Neuronal stem cell (in vitro differentiated cells): ENCODE results near the gene MTO1. TPM values are rescaled to one million over a fixed set of nuclear protein-coding genes. Genes with fewer than 3 reads are reported as not detected.

Source experiments
- DNase-seq: peaks from one replicate; pipeline ENCODE4 v3.0.0-alpha.2; 2013; ENCODE audit warnings: low spot score
- H2AFZ ChIP-seq: one replicate; pipeline ENCODE4 v1.6.1; 2013; ENCODE audit warnings: mild to moderate bottlenecking, low read length, inconsistent platforms
- H2AK5ac ChIP-seq: 2 replicates; pipeline ENCODE4 v1.6.1; 2013; ENCODE audit warnings: low read depth, mild to moderate bottlenecking, inconsistent platforms, low read length, moderate library complexity, mixed read lengths
- H2BK120ac ChIP-seq: 2 replicates; pipeline ENCODE4 v1.6.1; 2013; ENCODE audit warnings: low read depth, mild to moderate bottlenecking, inconsistent platforms, low read length, moderate library complexity, mixed read lengths
- H2BK12ac ChIP-seq: one replicate; pipeline ENCODE4 v1.6.1; 2013; ENCODE audit warnings: low read length, inconsistent platforms
- H2BK15ac ChIP-seq: 2 replicates; pipeline ENCODE4 v1.6.1; 2013; ENCODE audit warnings: mild to moderate bottlenecking, low read length, inconsistent platforms, mixed read lengths
- H2BK5ac ChIP-seq: one replicate; pipeline ENCODE4 v1.6.1; 2013; ENCODE audit warnings: inconsistent platforms, mild to moderate bottlenecking, low read length, moderate library complexity
- H3K14ac ChIP-seq: one replicate; pipeline ENCODE4 v1.6.1; 2013; ENCODE audit warnings: low read length, inconsistent platforms
- H3K18ac ChIP-seq: 2 replicates; pipeline ENCODE4 v1.6.1; 2013; ENCODE audit warnings: low read length, inconsistent platforms
- H3K23ac ChIP-seq: 2 replicates; pipeline ENCODE4 v1.6.1; 2013; ENCODE audit warnings: low read depth, mild to moderate bottlenecking, mixed read lengths, low read length, inconsistent platforms; ENCODE audit not compliant: poor library complexity
- H3K27ac ChIP-seq: replicated peaks from 3 replicates; pipeline ENCODE4 v1.5.1; 2013; ENCODE audit warnings: low read length, inconsistent platforms
- H3K27me3 ChIP-seq, 3 experiments: 2 replicates each; pipeline ENCODE4 v1.6.1; 2013; ENCODE audit warnings: low read length in 3 of 3, mild to moderate bottlenecking in 2 of 3, inconsistent platforms in 1 of 3, low read depth in 1 of 3, mixed read lengths in 1 of 3, moderate library complexity in 1 of 3; ENCODE audit not compliant: control insufficient read depth in 3 of 3, insufficient read depth in 3 of 3
- H3K36me3 ChIP-seq, 2 donors: replicated peaks in 1 of 2; 2 replicates each; pipeline ENCODE4 v1.6.1; 2013; ENCODE audit warnings: low read length in 2 of 2; ENCODE audit not compliant: control insufficient read depth in 2 of 2, insufficient read depth in 2 of 2
- H3K4ac ChIP-seq: 2 replicates; pipeline ENCODE4 v1.6.1; 2013; ENCODE audit warnings: inconsistent platforms, mild to moderate bottlenecking, low read length, moderate library complexity
- H3K4me1 ChIP-seq, 2 donors: 1 replicate in 1 of 2; 2 replicates in 1 of 2; pipeline ENCODE4 v1.6.1; 2013; ENCODE audit warnings: low read length in 2 of 2, low read depth in 1 of 2; ENCODE audit not compliant: control insufficient read depth in 2 of 2, insufficient read depth in 1 of 2
- H3K4me2 ChIP-seq: one replicate; pipeline ENCODE4 v1.6.1; 2013; ENCODE audit warnings: mild to moderate bottlenecking, low read length, inconsistent platforms; ENCODE audit not compliant: insufficient read depth, poor library complexity, severe bottlenecking
- H3K4me3 ChIP-seq, 2 donors: 2 replicates each; pipeline ENCODE4 v1.5.1; 2013; ENCODE audit warnings: low read length in 2 of 2, mild to moderate bottlenecking in 2 of 2, inconsistent platforms in 1 of 2, moderate library complexity in 1 of 2
- H3K79me1 ChIP-seq: one replicate; pipeline ENCODE4 v1.6.1; 2013; ENCODE audit warnings: low read depth, mild to moderate bottlenecking, inconsistent platforms, low read length, moderate library complexity
- H3K9ac ChIP-seq: one replicate; pipeline ENCODE4 v1.6.1; 2013; ENCODE audit warnings: mild to moderate bottlenecking, low read depth, low read length, inconsistent platforms; ENCODE audit not compliant: poor library complexity
- H3K9me3 ChIP-seq, 2 donors: replicated peaks in 1 of 2; 2 replicates each; pipeline versions ENCODE3 to v1.6.1; 2013; ENCODE audit warnings: low read length in 2 of 2, mild to moderate bottlenecking in 2 of 2, inconsistent platforms in 1 of 2, low read depth in 1 of 2, mixed read lengths in 1 of 2, moderate library complexity in 1 of 2; ENCODE audit not compliant: control insufficient read depth in 2 of 2, insufficient read depth in 1 of 2
- H4K8ac ChIP-seq: one replicate; pipeline ENCODE4 v1.6.1; 2013; ENCODE audit warnings: low read depth, mild to moderate bottlenecking, inconsistent platforms, low read length, moderate library complexity
- H4K91ac ChIP-seq: one replicate; pipeline ENCODE4 v1.6.1; 2013; ENCODE audit warnings: low read length, low read depth, mild to moderate bottlenecking, inconsistent platforms; ENCODE audit not compliant: poor library complexity
- WGBS, 2 donors: extraction: QIAGEN DNeasy Blood & Tissue Kit; methylation state at CpG; one replicate each; pipeline ENCODE4 v1.1.7; 2013; ENCODE audit warnings: missing lambda C conversion rate in 2 of 2, mixed read lengths in 1 of 2; ENCODE audit not compliant: insufficient read length in 2 of 2, insufficient replicate concordance in 1 of 2; ENCODE audit errors: extremely low coverage in 2 of 2; 5-methylcytosine and 5-hydroxymethylcytosine counted together
- polyA plus RNA-seq, 2 experiments: library from polyadenylated mRNA; stranded (reverse); fragments of 200-250 nt; gene quantifications; one replicate each; pipeline ENCODE4 v1.2.3, GENCODE V29; 2013

The MTO1 gene, protein sequence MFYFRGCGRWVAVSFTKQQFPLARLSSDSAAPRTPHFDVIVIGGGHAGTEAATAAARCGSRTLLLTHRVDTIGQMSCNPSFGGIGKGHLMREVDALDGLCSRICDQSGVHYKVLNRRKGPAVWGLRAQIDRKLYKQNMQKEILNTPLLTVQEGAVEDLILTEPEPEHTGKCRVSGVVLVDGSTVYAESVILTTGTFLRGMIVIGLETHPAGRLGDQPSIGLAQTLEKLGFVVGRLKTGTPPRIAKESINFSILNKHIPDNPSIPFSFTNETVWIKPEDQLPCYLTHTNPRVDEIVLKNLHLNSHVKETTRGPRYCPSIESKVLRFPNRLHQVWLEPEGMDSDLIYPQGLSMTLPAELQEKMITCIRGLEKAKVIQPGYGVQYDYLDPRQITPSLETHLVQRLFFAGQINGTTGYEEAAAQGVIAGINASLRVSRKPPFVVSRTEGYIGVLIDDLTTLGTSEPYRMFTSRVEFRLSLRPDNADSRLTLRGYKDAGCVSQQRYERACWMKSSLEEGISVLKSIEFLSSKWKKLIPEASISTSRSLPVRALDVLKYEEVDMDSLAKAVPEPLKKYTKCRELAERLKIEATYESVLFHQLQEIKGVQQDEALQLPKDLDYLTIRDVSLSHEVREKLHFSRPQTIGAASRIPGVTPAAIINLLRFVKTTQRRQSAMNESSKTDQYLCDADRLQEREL
- polyA plus RNA-seq (2013, experiment 1 of 2) = 14.1 TPM
- 14.7 TPM for polyA plus RNA-seq (2013, experiment 2 of 2)

DNA sequence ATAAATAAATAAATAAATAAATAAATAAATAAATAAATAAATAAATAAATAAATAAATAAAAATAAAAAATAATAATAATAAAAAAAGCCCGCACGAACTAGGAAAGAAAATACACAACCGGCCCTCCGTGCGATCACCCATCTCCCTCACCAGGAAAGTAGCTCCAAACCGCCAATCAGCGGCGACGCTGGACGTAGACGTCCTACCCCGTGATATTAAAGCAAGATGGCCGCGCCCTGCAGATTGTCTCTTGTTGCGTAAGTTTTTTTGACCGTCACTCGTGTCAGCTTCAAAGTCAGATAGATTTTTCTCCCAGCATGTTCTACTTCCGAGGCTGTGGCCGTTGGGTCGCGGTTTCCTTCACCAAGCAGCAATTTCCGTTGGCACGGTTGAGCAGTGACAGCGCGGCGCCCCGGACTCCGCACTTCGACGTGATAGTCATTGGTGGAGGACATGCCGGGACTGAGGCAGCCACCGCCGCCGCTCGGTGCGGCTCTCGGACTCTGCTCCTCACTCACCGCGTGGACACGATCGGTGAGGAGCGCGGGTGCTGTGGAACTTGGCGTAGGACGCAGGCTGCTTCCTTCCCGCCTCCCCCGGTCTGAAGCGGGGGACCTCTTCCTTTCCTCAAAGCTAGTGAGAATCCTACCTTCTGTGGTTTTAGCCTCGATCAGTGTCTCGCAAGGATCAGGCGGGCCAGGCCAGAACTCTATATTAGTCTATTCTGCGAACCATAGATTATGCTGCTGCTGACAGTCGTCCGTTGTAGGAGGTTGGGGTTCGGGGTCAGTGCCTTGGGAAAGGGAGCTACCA lies at the start of gene MTO1:
Gene MTO1 (plus strand): TSS at position 201 of the 814 bp plus-strand sequence. CDS start 118 bp downstream, at position 319.
- Histone ChIP-seq H3K23ac (peak within 1 kb of the TSS; percentile 81), H3K14ac (peak within 1 kb of the TSS; percentile 12), H3K18ac (peak within 1 kb of the TSS; percentile 86), H3K79me1 (peaks cover 7% of the 10 kb centered on the region), H2AK5ac (peak within 1 kb of the TSS; percentile 24), H4K8ac (peak within 1 kb of the TSS; percentile 3), H2BK5ac (peak within 1 kb of the TSS; percentile 72), H3K9ac (peak within 1 kb of the TSS; percentile 98), H3K4me3 (peak within 1 kb of the TSS; percentile 89 to 95), H3K27ac (peak within 1 kb of the TSS; percentile 68), H3K9me3 (no peaks in the 10 kb centered on the region), H2BK120ac (peak within 1 kb of the TSS; percentile 57), H4K91ac (no peak within 1 kb of the TSS), H3K36me3 (peaks cover 1 to 13% of the 10 kb centered on the region in 2 donors), H2BK12ac (no peak within 1 kb of the TSS), H3K27me3 (no peaks in the 10 kb centered on the region), H2BK15ac (no peak within 1 kb of the TSS), H3K4me1 (peaks cover 0 to 12% of the 10 kb centered on the region in 2 donors), H2AFZ (peak within 1 kb of the TSS; percentile 93), H3K4me2 (peak within 1 kb of the TSS; percentile 87), H3K4ac (peak within 1 kb of the TSS; percentile 59)
- DNase-seq = peak; percentile 60
- no CpG with 5 or more reads among the region's 55 CpGs for WGBS, 2 donors

DNA sequence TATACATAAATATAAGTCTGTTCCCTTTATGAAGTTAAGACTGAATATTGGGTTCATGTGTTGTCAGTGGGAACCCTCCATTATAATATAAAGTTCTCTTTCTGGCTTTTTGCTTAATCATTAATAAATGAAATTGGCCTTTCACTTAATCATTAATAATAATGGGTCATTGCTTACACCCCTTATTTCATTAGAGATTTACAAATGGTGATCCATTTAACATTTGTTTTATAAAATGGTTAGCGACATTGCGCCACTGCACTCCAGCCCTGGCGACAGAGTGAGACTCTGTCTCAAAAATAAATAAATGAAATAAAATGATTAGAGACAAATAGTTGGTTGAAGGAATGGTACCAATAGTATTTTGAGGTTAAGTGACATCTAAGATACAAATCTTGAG lies 48.4 kb upstream of the MTO1 start:
- no peak overlapping the region for H3K9ac ChIP-seq
- H3K18ac ChIP-seq = no peak overlapping the region
- no peaks in the 10 kb centered on the region for H3K79me1 ChIP-seq
- H4K91ac ChIP-seq = no peak overlapping the region
- no peak overlapping the region for H3K4me2 ChIP-seq
- H2AFZ ChIP-seq = no peak overlapping the region
- no peak overlapping the region for H3K4me3 ChIP-seq
- H4K8ac ChIP-seq = no peak overlapping the region
- DNase-seq = no peak
- no peak overlapping the region for H3K27ac ChIP-seq
- no peak overlapping the region for H2BK15ac ChIP-seq
- no peak overlapping the region for H2BK5ac ChIP-seq
- H3K27me3 ChIP-seq = no peaks in the 10 kb centered on the region
- H3K4ac ChIP-seq = no peak overlapping the region
- H3K14ac ChIP-seq = no peak overlapping the region
- WGBS, 2 donors = no CpG with 5 or more reads among the region's 3 CpGs
- H3K4me1 ChIP-seq = no peaks in the 10 kb centered on the region
- H3K36me3 ChIP-seq = no peaks in the 10 kb centered on the region
- H3K23ac ChIP-seq = no peak overlapping the region
- no peak overlapping the region for H2BK12ac ChIP-seq
- H2BK120ac ChIP-seq = no peak overlapping the region
- no peaks in the 10 kb centered on the region for H3K9me3 ChIP-seq
- no peak overlapping the region for H2AK5ac ChIP-seq

DNA sequence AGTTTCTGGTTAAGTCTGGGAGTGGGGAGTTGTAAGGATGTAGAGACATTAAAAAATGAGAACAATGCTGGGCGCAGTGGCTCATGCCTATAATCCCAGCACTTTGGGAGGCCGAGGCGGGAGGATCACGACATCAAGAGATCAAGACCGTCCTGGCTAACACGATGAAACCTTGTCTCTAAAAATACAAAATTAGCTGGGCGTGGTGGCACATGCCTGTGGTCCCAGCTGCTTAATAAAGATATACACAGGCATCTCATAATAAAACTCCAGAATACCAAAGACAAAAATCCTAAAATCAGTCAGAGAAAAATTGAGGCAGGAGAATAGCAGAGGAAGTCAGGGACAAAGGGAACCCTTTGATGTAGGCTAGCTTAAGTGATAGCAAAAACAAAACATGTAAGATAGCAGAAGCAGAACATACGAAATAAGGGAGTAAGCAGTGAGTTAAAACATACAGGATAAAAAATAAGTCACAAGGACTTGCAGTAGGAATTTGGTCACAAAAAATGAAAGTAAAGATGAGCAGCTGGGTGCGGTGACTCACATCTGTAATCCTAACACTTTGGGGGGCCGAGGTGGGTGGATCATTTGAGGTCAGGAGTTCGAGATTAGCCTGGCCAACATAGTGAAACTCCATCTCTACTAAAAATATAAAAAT lies 43.3 kb upstream of the MTO1 start:
- Histone ChIP-seq H3K36me3 (no peaks in the 10 kb centered on the region), H3K4me3 (no peak overlapping the region), H2AK5ac (no peak overlapping the region), H4K91ac (no peak overlapping the region), H3K14ac (no peak overlapping the region), H3K9ac (no peak overlapping the region), H3K23ac (no peak overlapping the region), H2AFZ (no peak overlapping the region), H3K4me1 (no peaks in the 10 kb centered on the region), H3K4ac (no peak overlapping the region), H3K4me2 (no peak overlapping the region), H3K27ac (no peak overlapping the region), H3K27me3 (no peaks in the 10 kb centered on the region), H2BK12ac (no peak overlapping the region), H3K18ac (no peak overlapping the region), H2BK15ac (no peak overlapping the region), H3K9me3 (no peaks in the 10 kb centered on the region), H3K79me1 (no peaks in the 10 kb centered on the region), H4K8ac (no peak overlapping the region), H2BK120ac (no peak overlapping the region), H2BK5ac (no peak overlapping the region)
- no CpG with 5 or more reads among the region's 11 CpGs for WGBS, 2 donors
- no peak for DNase-seq
